Panc1 (cell line): Measurements from ENCODE around the gene SPEM3. TPM values are rescaled to one million over a fixed set of nuclear protein-coding genes. Genes with fewer than 3 reads are reported as not detected.

Experiments used
- ATAC-seq: fragments of 200-7000 bp; cut with Tn5 transposase; 2 replicates; pipeline ENCODE4 v1.9.1; 2020; ENCODE audit warnings: mild to moderate bottlenecking, moderate library complexity
- BruUV-seq: library from RNA; stranded (reverse); fragments of 400-500 nt; replicated peaks from 2 replicates; lab custom pipeline; 2021; lab: Mats Ljungman, UMichigan
- CTCF ChIA-PET: fragments of 300-600 bp; sonication (Branson Sonifier 250); formaldehyde crosslinking; loops from one replicate; lab custom pipeline; 2022; ENCODE audit warnings: antibody characterized with exemption; lab: Charles Lee
- POLR2A ChIA-PET: fragments of 300-600 bp; sonication (Branson Sonifier 250); formaldehyde crosslinking; loops from one replicate; lab custom pipeline; 2022; ENCODE audit warnings: antibody characterized with exemption; lab: Charles Lee
- DNase-seq: peaks from one replicate; pipeline ENCODE4 v3.0.0-alpha.2; 2010; ENCODE audit warnings: low read depth, low spot score
- H3K27ac ChIP-seq: 2 replicates; pipeline ENCODE4 v1.5.1; 2011; ENCODE audit warnings: mild to moderate bottlenecking, low read length, inconsistent platforms
- H3K27me3 ChIP-seq: fragments of 200-500 bp; sonication (Bioruptor generic); 2 replicates; pipeline ENCODE4 v1.6.0; 2014; ENCODE audit warnings: low read length, inconsistent platforms; ENCODE audit not compliant: control insufficient read depth, insufficient read depth
- H3K36me3 ChIP-seq: fragments of 200-500 bp; sonication (Bioruptor generic); 2 replicates; pipeline ENCODE4 v1.5.1; 2014; ENCODE audit warnings: inconsistent platforms, mild to moderate bottlenecking, low read length, moderate library complexity; ENCODE audit not compliant: control insufficient read depth, insufficient read depth
- H3K4me1 ChIP-seq: 2 replicates; pipeline ENCODE4 v1.5.1; 2011; ENCODE audit warnings: inconsistent platforms, mild to moderate bottlenecking, low read length, moderate library complexity; ENCODE audit not compliant: control insufficient read depth, insufficient read depth
- H3K4me3 ChIP-seq, 2 experiments: 2 replicates each; pipeline ENCODE4 v1.5.1; 2011 to 2012; ENCODE audit warnings: low read depth in 2 of 2, low read length in 2 of 2, mild to moderate bottlenecking in 2 of 2, inconsistent platforms in 1 of 2, moderate library complexity in 1 of 2
- H3K9me3 ChIP-seq: fragments of 200-500 bp; sonication (Bioruptor generic); 2 replicates; pipeline ENCODE4 v1.5.1; 2014; ENCODE audit warnings: low read depth, mild to moderate bottlenecking, inconsistent platforms, low read length, moderate library complexity; ENCODE audit not compliant: control insufficient read depth, insufficient read depth
- CTCF ChIP-seq: fragments of 450-650 bp; IDR thresholded peaks from 2 replicates; pipeline ENCODE4 v1.5.1; 2017; ENCODE audit warnings: mild to moderate bottlenecking
- POLR2AphosphoS5 ChIP-seq: IDR thresholded peaks from 2 replicates; pipeline ENCODE4 v1.6.1; 2012; ENCODE audit warnings: mild to moderate bottlenecking, low read depth, low read length, moderate library complexity
- REST ChIP-seq, 2 experiments: IDR thresholded peaks; 2 replicates each; pipeline ENCODE4 v1.6.1; 2011 to 2012; ENCODE audit warnings: low read depth in 2 of 2, control low read depth in 1 of 2, low read length in 1 of 2, mild to moderate bottlenecking in 1 of 2, moderate library complexity in 1 of 2; ENCODE audit not compliant: insufficient read depth in 1 of 2
- SIN3A ChIP-seq: IDR thresholded peaks from 2 replicates; pipeline ENCODE4 v1.6.1; 2012; ENCODE audit warnings: low read depth, mild to moderate bottlenecking, low read length, moderate library complexity, borderline replicate concordance; ENCODE audit not compliant: insufficient read depth
- TCF7L2 ChIP-seq: IDR thresholded peaks from 2 replicates; pipeline ENCODE4 v1.6.1; 2011; ENCODE audit warnings: mild to moderate bottlenecking, low read depth, low read length, inconsistent platforms
- in situ Hi-C: cut with HindIII; loops from 2 replicates; pipeline ENCODE4 v1.10.0; 2016; ENCODE audit warnings: low sequenced_read_pairs, low pct_unique_long_range_greater_than_20kb
- intact Hi-C: fragments of 100-400 bp; cut with micrococcal nuclease; formaldehyde crosslinking; loops from one replicate; pipeline ENCODE4 v1.10.0; 2022; ENCODE audit not compliant: unreplicated experiment
- total RNA-seq: library from RNA; stranded (reverse); gene quantifications from one replicate; pipeline ENCODE4 v1.2.1, GENCODE V29; 2021; ENCODE audit not compliant: unreplicated experiment

The SPEM3 gene
- total RNA-seq, 1 experiment from 2014 or later = not detected

DNA sequence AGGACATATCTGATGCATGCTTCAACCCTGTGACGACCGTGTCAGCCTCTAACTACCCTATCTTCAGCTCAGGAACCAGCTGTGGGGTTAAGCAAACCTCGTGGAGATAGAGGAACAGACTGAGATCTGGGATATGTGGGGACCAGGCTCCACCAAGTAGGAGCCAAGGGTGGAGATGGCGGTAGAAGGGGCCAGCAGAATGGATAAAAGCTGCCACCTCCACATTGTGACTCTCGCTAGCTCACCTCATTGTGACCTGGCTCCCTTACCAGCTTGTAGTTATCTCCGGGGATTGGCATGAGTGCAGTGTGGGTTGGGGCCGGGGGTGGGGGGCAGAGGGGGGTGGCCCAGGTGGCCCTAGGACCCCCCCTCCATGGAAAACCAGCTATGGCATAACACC is 3.3 kb upstream of the SPEM3 start, which contains the start of gene SPEM2:
TSS of gene SPEM2 (plus strand) at position 301 of the 400 bp plus-strand sequence. CDS start at position 374, 73 bp downstream.
- Histone ChIP-seq H3K36me3 (no peaks in the 10 kb centered on the region), H3K4me1 (no peaks in the 10 kb centered on the region), H3K4me3 (no peak within 1 kb of the TSS), H3K27ac (no peak within 1 kb of the TSS), H3K9me3 (no peaks in the 10 kb centered on the region), H3K27me3 (no peaks in the 10 kb centered on the region)
- TF ChIP-seq REST (IDR thresholded peaks at IDR 0.05; ENCODE audit: insufficient read depth in 1 of 2, low read depth in 2 of 2, low read length in 1 of 2) (no peak), CTCF (no peak), SIN3A (no peak), POLR2AphosphoS5 (no peak), TCF7L2 (no peak)
- ATAC-seq = no peak
- in situ Hi-C loops (no loop called here), intact Hi-C loops (no loop called here)
- ChIA-PET CTCF (no interaction called here), POLR2A (no interaction called here)
- BruUV-seq = no TSS peak
- DNase-seq = no peak

DNA sequence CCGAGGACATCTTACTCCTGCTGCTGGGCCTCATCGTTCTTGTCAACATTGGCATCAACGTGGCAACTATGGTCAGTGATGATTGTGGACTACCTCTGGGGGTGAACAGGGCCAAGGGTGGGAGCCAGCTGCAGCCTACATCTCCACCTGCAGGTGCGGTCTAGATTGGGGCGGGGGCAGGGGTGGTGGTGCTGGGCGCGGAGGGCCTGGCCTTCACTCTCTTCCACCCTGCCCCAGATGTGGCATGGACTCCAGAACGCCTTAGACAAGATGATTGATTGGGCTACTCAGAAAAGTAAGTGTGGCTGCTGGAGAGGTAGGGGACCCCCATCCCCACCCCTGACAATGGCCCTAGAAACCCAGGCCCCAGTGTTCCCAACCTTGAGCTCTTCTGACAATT is 2.9 kb upstream of the SPEM3 start:
- Histone ChIP-seq H3K4me3 (no peak overlapping the region), H3K4me1 (no peaks in the 10 kb centered on the region), H3K36me3 (no peaks in the 10 kb centered on the region), H3K27ac (no peak overlapping the region), H3K27me3 (no peaks in the 10 kb centered on the region), H3K9me3 (no peaks in the 10 kb centered on the region)
- BruUV-seq = no TSS peak
- intact Hi-C loops = no loop called here
- ChIA-PET CTCF (no interaction called here), POLR2A (no interaction called here)
- in situ Hi-C loops = no loop called here
- no peak for ATAC-seq
- no peak for DNase-seq
- no peak for TF ChIP-seq REST (IDR thresholded peaks at IDR 0.05; ENCODE audit: insufficient read depth in 1 of 2, low read depth in 2 of 2, low read length in 1 of 2)
- no peak for TF ChIP-seq SIN3A
- TF ChIP-seq CTCF = no peak
- no peak for TF ChIP-seq TCF7L2
- TF ChIP-seq POLR2AphosphoS5 = no peak
